Measurements from ENCODE around the gene CIROP.

CIROP gene

DNA sequence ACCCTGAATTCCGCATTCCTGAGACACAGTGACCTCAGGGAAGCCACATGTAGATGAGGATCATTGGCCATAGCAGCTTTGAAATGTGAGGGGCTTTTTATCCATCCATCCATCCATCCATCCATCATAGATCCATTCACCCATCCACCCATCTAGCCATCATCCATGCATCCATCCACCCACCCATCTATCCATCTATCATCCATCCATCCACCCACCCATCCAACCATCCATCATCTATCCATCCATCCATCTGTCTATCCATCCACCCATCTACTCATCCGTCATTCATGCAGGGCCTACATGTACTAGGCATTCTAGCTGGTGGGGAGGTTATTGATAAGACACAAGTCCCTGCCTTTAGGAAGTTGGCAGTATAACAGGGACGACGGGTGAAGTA lies 42.2 kb upstream of the CIROP start:
- H3K27ac ChIP-seq (ENCODE audit: low read depth, low read length, poor library complexity, severe bottlenecking) = no peak overlapping the region

GRCh38 chr14:23146351-23146910 lies 41.6 kb upstream of the CIROP start:
- no peak overlapping the region for H3K27ac ChIP-seq (ENCODE audit: low read depth, low read length, poor library complexity, severe bottlenecking)
- no peaks in the 10 kb centered on the region for H3K9me2 ChIP-seq (ENCODE audit: low read depth, low read length)
- no peak overlapping the region for H3K4me3 ChIP-seq (ENCODE audit: low read depth, low read length, poor library complexity, severe bottlenecking)
- no peaks in the 10 kb centered on the region for H3K4me1 ChIP-seq (ENCODE audit: insufficient read depth, low read length, severe bottlenecking)
- H3F3A ChIP-seq (ENCODE audit: insufficient read depth, low read length) = no peaks in the 10 kb centered on the region
- no peak overlapping the region for H3K9ac ChIP-seq (ENCODE audit: low read length)
- peaks cover 11% of the 10 kb centered on the region; the same call in 1 of the 2 replicates for H3K27me3 ChIP-seq (ENCODE audit: insufficient read depth, low read length)
- H4K20me1 ChIP-seq (ENCODE audit: insufficient read depth, low read length) = no peaks in the 10 kb centered on the region
- no peak overlapping the region for H3K4me2 ChIP-seq (ENCODE audit: low read length)
- no peaks in the 10 kb centered on the region for H3K36me3 ChIP-seq (ENCODE audit: insufficient read depth, low read length)
- no peak overlapping the region for H2AFZ ChIP-seq (ENCODE audit: low read length)
- no peaks in the 10 kb centered on the region for H3K79me2 ChIP-seq (ENCODE audit: insufficient read depth, low read length)
- no peaks in the 10 kb centered on the region for H3K9me3 ChIP-seq (ENCODE audit: low read length)
- TF ChIP-seq CTCF (IDR thresholded peaks at IDR 0.05; ENCODE audit: low read length) (no peak), EZH2 (IDR thresholded peaks at IDR 0.05; ENCODE audit: borderline replicate concordance, low read length) (no peak)

More for the DNA sequence above, 42.2 kb upstream of the CIROP start:
- Histone ChIP-seq H3K36me3 (ENCODE audit: insufficient read depth, low read length) (no peaks in the 10 kb centered on the region), H3K79me2 (ENCODE audit: insufficient read depth, low read length) (no peaks in the 10 kb centered on the region), H4K20me1 (ENCODE audit: insufficient read depth, low read length) (no peaks in the 10 kb centered on the region), H3K4me2 (ENCODE audit: low read length) (no peak overlapping the region), H3K4me3 (ENCODE audit: low read depth, low read length, poor library complexity, severe bottlenecking) (no peak overlapping the region), H3K4me1 (ENCODE audit: insufficient read depth, low read length, severe bottlenecking) (no peaks in the 10 kb centered on the region), H2AFZ (ENCODE audit: low read length) (no peak overlapping the region), H3K9ac (ENCODE audit: low read length) (no peak overlapping the region), H3F3A (ENCODE audit: insufficient read depth, low read length) (no peaks in the 10 kb centered on the region), H3K27me3 (ENCODE audit: insufficient read depth, low read length) (peaks cover 11% of the 10 kb centered on the region; the same call in 1 of the 2 replicates), H3K9me3 (ENCODE audit: low read length) (no peaks in the 10 kb centered on the region), H3K9me2 (ENCODE audit: low read depth, low read length) (no peaks in the 10 kb centered on the region)
- TF ChIP-seq EZH2 (IDR thresholded peaks at IDR 0.05; ENCODE audit: borderline replicate concordance, low read length) = no peak
- TF ChIP-seq CTCF (IDR thresholded peaks at IDR 0.05; ENCODE audit: low read length) = no peak

- Histone ChIP-seq H2AFZ (ENCODE audit: low read length) (no peak overlapping the region), H3K27ac (ENCODE audit: low read depth, low read length, poor library complexity, severe bottlenecking) (no peak overlapping the region), H3K4me1 (ENCODE audit: insufficient read depth, low read length, severe bottlenecking) (no peaks in the 10 kb centered on the region), H3K4me2 (ENCODE audit: low read length) (no peak overlapping the region), H3K9ac (ENCODE audit: low read length) (no peak overlapping the region), H3K36me3 (ENCODE audit: insufficient read depth, low read length) (no peaks in the 10 kb centered on the region), H3K79me2 (ENCODE audit: insufficient read depth, low read length) (no peaks in the 10 kb centered on the region), H3K27me3 (ENCODE audit: insufficient read depth, low read length) (peaks cover 11% of the 10 kb centered on the region; the same call in 1 of the 2 replicates), H3K9me2 (ENCODE audit: low read depth, low read length) (no peaks in the 10 kb centered on the region), H3K9me3 (ENCODE audit: low read length) (no peaks in the 10 kb centered on the region), H3F3A (ENCODE audit: insufficient read depth, low read length) (no peaks in the 10 kb centered on the region), H4K20me1 (ENCODE audit: insufficient read depth, low read length) (no peaks in the 10 kb centered on the region), H3K4me3 (ENCODE audit: low read depth, low read length, poor library complexity, severe bottlenecking) (no peak overlapping the region)
- TF ChIP-seq EZH2 (IDR thresholded peaks at IDR 0.05; ENCODE audit: borderline replicate concordance, low read length) = no peak
- no peak for TF ChIP-seq CTCF (IDR thresholded peaks at IDR 0.05; ENCODE audit: low read length)
These were observed 41.1 kb upstream of the CIROP start for GRCh38 chr14:23145794-23146350.

Measured in OCI-LY1 (cell line).